GM19468 (cell line): Measurements from ENCODE around the gene EXOC6.
"Not testable (repeated sequence)": the region's sequence is repeated elsewhere in the genome, so short reads cannot be mapped to it uniquely, and the experiment has no call there.

ENCODE experiments used
- ATAC-seq: cut with Tn5 transposase; IDR thresholded peaks from one replicate; pipeline ENCODE4 v1.9.1; 2021; ENCODE audit warnings: mild to moderate bottlenecking, moderate library complexity, moderate number of reproducible peaks; ENCODE audit not compliant: unreplicated experiment; ENCODE audit errors: extremely low read depth

EXOC6 gene

GRCh38 chr10:93098816-93099215 lies 250.5 kb downstream of the EXOC6 start:
- no peak for ATAC-seq

- ATAC-seq = no peak
Measured at GRCh38 chr10:93099670-93100069, 251.3 kb downstream of the EXOC6 start.

GRCh38 chr10:93101148-93101547 lies 252.8 kb downstream of the EXOC6 start:
- ATAC-seq = not testable (repeated sequence)

GRCh38 chr10:93103953-93104352 lies 255.6 kb downstream of the EXOC6 start:
- no peak for ATAC-seq

- no peak for ATAC-seq
Measured at GRCh38 chr10:93106631-93107072, 258.3 kb downstream of the EXOC6 start.
